Sigmoid colon (tissue), 3 donors: ENCODE results near the gene DDX59.

ENCODE experiments used
- CTCF ChIP-seq, 4 experiments: fragments of 450-650 bp in 3 of 4; fragments of 200-600 bp in 1 of 4; IDR thresholded peaks; one replicate each; pipeline ENCODE4 v1.5.1; 2016 to 2019; ENCODE audit warnings: antibody characterized with exemption in 4 of 4, mild to moderate bottlenecking in 3 of 4, moderate library complexity in 2 of 4
- POLR2A ChIP-seq, 2 donors: fragments of 450-650 bp; IDR thresholded peaks; one replicate each; pipeline ENCODE4 v1.6.1; 2016; ENCODE audit warnings: antibody characterized with exemption in 2 of 2, mild to moderate bottlenecking in 2 of 2, moderate library complexity in 2 of 2

GRCh38 chr1:200619894-200620272 lies 49.8 kb downstream of the DDX59 start:
- TF ChIP-seq POLR2A (IDR thresholded peaks at IDR 0.05) (no peak), CTCF (IDR thresholded peaks at IDR 0.05) (no peak)
